Activated naive CD4-positive, alpha-beta T cell treated with anti-CD3 and anti-CD28 coated beads for 36 hours (primary cell): ENCODE data around the gene ANKRD44. TPM values are rescaled to one million over a fixed set of nuclear protein-coding genes. Genes with fewer than 3 reads are reported as not detected.

Experiments used
- CTCF ChIA-PET: fragments of 350-600 bp; sonication (Branson Sonifier 250); formaldehyde crosslinking; loops from one replicate; lab custom pipeline; 2021; ENCODE audit warnings: antibody characterized with exemption; lab: Charles Lee
- DNase-seq: peaks from one replicate; pipeline ENCODE4 v3.0.0-alpha.2; 2020
- H3K27ac Mint-ChIP-seq: one replicate; pipeline ENCODE4 v1.8.0; 2021; ENCODE audit warnings: mild to moderate bottlenecking, mixed read lengths
- H3K27me3 Mint-ChIP-seq: one replicate; pipeline ENCODE4 v1.8.0; 2021; ENCODE audit warnings: low read depth, mixed read lengths
- H3K36me3 Mint-ChIP-seq: one replicate; pipeline ENCODE4 v1.8.0; 2021; ENCODE audit warnings: low read depth, mixed read lengths
- H3K4me1 Mint-ChIP-seq: one replicate; pipeline ENCODE4 v1.8.0; 2021; ENCODE audit warnings: low read depth, mixed read lengths
- H3K4me3 Mint-ChIP-seq: one replicate; pipeline ENCODE4 v1.8.0; 2021; ENCODE audit warnings: mild to moderate bottlenecking, moderate library complexity, mixed read lengths
- H3K9me3 Mint-ChIP-seq: one replicate; pipeline ENCODE4 v1.8.0; 2021; ENCODE audit warnings: mixed read lengths
- intact Hi-C: fragments of 100-400 bp; cut with micrococcal nuclease; formaldehyde crosslinking; loops from one replicate; pipeline ENCODE4 v1.15.1; 2023
- total RNA-seq, 2 experiments: library from RNA; stranded (reverse); gene quantifications; one replicate each; pipeline ENCODE4 v1.2.3, GENCODE V29; 2021

The ANKRD44 gene
- total RNA-seq, 2 experiments from 2014 or later = 87.8 to 101 TPM

- intact Hi-C loops = no loop called here
- Mint-ChIP-seq H3K36me3 (no peaks in the 10 kb centered on the region), H3K9me3 (peaks cover 2% of the 10 kb centered on the region), H3K27me3 (no peaks in the 10 kb centered on the region), H3K4me3 (no peak overlapping the region), H3K27ac (no peak overlapping the region), H3K4me1 (no peaks in the 10 kb centered on the region)
- no peak for DNase-seq
- CTCF ChIA-PET = interaction anchor here (0.6 kb wide), 1 partner anchor 1377 kb away, joined by 3 read pairs; no protein-coding TSS in a partner anchor
These were observed 340.5 kb downstream of the ANKRD44 start for GRCh38 chr2:196970099-196970498.

GRCh38 chr2:196968516-196968915 is 342.1 kb downstream of the ANKRD44 start:
- no peak overlapping the region for H3K27ac Mint-ChIP-seq
- CTCF ChIA-PET = no interaction called here

DNA sequence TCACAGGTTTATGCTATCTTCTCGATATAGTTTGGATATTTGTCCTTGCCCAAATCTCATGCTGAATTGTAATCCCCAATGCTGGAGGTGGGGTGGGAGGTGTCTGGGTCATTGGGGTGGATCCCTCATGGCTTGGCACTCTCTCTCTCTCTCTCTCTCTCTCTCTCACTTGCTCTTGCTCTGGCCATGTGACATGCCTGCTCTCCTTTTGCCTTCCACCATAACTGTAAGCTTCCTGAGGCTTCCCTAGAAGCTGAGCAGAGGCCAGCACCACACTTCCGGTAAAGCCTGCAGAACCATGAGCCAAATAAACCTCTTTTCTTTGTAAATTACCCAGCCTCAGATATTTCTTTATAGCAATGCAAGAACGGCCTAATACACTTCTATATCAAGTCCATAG is 342.8 kb downstream of the ANKRD44 start:
- intact Hi-C loops = no loop called here
- H3K27me3 Mint-ChIP-seq = no peaks in the 10 kb centered on the region
- CTCF ChIA-PET = no interaction called here
- no peak for DNase-seq
- H3K27ac Mint-ChIP-seq = no peak overlapping the region
- no peak overlapping the region for H3K4me3 Mint-ChIP-seq
- H3K9me3 Mint-ChIP-seq = peaks cover 2% of the 10 kb centered on the region
- H3K36me3 Mint-ChIP-seq = no peaks in the 10 kb centered on the region
- peaks cover 7% of the 10 kb centered on the region for H3K4me1 Mint-ChIP-seq

More at GRCh38 chr2:196968516-196968915, 342.1 kb downstream of the ANKRD44 start:
- no peak overlapping the region for H3K4me3 Mint-ChIP-seq
- intact Hi-C loops = no loop called here
- H3K36me3 Mint-ChIP-seq = no peaks in the 10 kb centered on the region
- H3K27me3 Mint-ChIP-seq = no peaks in the 10 kb centered on the region
- H3K9me3 Mint-ChIP-seq = peaks cover 2% of the 10 kb centered on the region
- DNase-seq = no peak
- peaks cover 3% of the 10 kb centered on the region for H3K4me1 Mint-ChIP-seq

GRCh38 chr2:196967116-196967515 is 343.5 kb downstream of the ANKRD44 start:
- Mint-ChIP-seq H3K27ac (no peak overlapping the region), H3K27me3 (no peaks in the 10 kb centered on the region), H3K36me3 (no peaks in the 10 kb centered on the region), H3K4me1 (peaks cover 12% of the 10 kb centered on the region), H3K9me3 (peaks cover 2% of the 10 kb centered on the region), H3K4me3 (no peak overlapping the region)
- CTCF ChIA-PET = interaction anchor here (0.5 kb wide), 1 partner anchor 81 kb away, joined by 3 read pairs; no protein-coding TSS in a partner anchor
- no peak for DNase-seq
- intact Hi-C loops = no loop called here

GRCh38 chr2:196966061-196966460 is 344.5 kb downstream of the ANKRD44 start:
- CTCF ChIA-PET = no interaction called here
- intact Hi-C loops = no loop called here

DNA sequence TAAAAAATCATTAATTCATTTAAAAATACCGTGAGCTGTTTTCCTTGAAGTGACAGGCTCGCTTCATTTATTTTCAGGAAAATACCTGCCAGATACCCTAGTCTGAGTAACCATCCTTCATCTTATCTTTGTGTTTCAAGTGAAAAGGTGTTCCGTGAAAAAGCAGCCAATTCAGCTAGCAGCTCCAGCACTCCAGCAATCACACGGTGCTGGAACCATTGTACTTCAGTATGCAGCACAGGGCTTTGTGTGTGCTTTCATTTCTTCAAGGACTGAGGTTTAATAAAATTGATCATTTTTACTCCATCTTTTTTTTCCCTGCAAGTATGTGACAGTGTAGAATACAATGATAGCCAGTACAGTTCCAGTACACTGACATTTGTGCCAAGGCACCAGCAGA is 344.9 kb downstream of the ANKRD44 start:
- H3K27ac Mint-ChIP-seq = no peak overlapping the region
- CTCF ChIA-PET = no interaction called here
- H3K27me3 Mint-ChIP-seq = no peaks in the 10 kb centered on the region
- H3K4me3 Mint-ChIP-seq = no peak overlapping the region
- intact Hi-C loops = no loop called here
- peaks cover 2% of the 10 kb centered on the region for H3K9me3 Mint-ChIP-seq
- H3K36me3 Mint-ChIP-seq = no peaks in the 10 kb centered on the region
- DNase-seq = no peak
- H3K4me1 Mint-ChIP-seq = peaks cover 22% of the 10 kb centered on the region

More at GRCh38 chr2:196966061-196966460, 344.5 kb downstream of the ANKRD44 start:
- Mint-ChIP-seq H3K4me1 (peaks cover 22% of the 10 kb centered on the region), H3K27me3 (no peaks in the 10 kb centered on the region), H3K9me3 (peaks cover 2% of the 10 kb centered on the region), H3K27ac (no peak overlapping the region), H3K36me3 (no peaks in the 10 kb centered on the region), H3K4me3 (no peak overlapping the region)
- no peak for DNase-seq

DNA sequence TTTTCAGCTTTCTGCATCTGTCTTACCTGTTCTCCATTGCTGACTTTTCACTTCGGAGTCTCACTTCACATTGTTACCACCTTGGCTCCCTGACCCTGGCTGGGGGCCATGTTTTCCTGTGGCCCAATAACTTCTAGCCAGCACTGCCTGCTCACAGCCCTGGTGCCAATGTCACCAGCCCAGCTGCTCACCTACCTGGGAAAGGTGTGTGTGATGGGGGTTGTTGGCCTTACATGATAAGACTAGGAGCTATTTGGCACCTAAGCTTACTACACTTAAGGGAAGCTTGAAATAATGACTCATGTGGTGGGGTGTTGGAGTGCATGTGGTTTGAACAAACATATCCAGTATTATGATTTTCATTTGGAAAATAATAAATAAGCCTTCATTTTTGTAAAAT is 346.6 kb downstream of the ANKRD44 start:
- no peak for DNase-seq
- H3K9me3 Mint-ChIP-seq = peaks cover 2% of the 10 kb centered on the region
- no peaks in the 10 kb centered on the region for H3K36me3 Mint-ChIP-seq
- H3K27me3 Mint-ChIP-seq = no peaks in the 10 kb centered on the region
- intact Hi-C loops = no loop called here
- peak overlapping the region; percentile 19 for H3K27ac Mint-ChIP-seq
- peaks cover 22% of the 10 kb centered on the region for H3K4me1 Mint-ChIP-seq
- CTCF ChIA-PET = interaction anchor here (1.4 kb wide), 1 partner anchor 36 kb away, joined by 6 read pairs; no protein-coding TSS in a partner anchor
- H3K4me3 Mint-ChIP-seq = no peak overlapping the region

DNA sequence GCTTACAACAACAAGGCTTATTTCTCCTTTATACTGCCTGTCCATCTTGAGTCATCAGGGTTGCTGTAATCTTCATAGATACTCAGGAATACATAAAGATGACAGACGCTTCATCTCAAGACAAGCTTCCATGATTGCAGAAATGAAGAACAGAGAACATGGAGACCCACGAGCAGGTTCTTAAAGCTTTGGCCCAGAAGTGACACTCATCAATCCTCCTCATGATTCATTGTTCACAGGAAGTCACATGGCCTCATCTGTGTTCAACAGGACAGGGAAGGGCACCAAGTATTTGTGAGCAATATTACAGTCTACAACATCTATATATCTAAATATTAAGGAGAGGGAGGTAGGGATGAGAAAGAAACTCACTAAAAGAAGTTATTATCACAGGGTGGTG is 347.5 kb downstream of the ANKRD44 start:
- CTCF ChIA-PET = interaction anchor here (1.4 kb wide), 1 partner anchor 35 kb away, joined by 6 read pairs; no protein-coding TSS in a partner anchor
- H3K4me3 Mint-ChIP-seq = no peak overlapping the region
- peak overlapping the region; percentile 37 for H3K27ac Mint-ChIP-seq
- DNase-seq = peak; percentile 18
- H3K27me3 Mint-ChIP-seq = no peaks in the 10 kb centered on the region
- H3K36me3 Mint-ChIP-seq = no peaks in the 10 kb centered on the region
- peaks cover 2% of the 10 kb centered on the region for H3K9me3 Mint-ChIP-seq
- intact Hi-C loops = no loop called here
- H3K4me1 Mint-ChIP-seq = peaks cover 27% of the 10 kb centered on the region

- Mint-ChIP-seq H3K36me3 (no peaks in the 10 kb centered on the region), H3K27ac (peak overlapping the region; percentile 32), H3K27me3 (no peaks in the 10 kb centered on the region), H3K4me3 (no peak overlapping the region), H3K4me1 (peaks cover 27% of the 10 kb centered on the region), H3K9me3 (no peaks in the 10 kb centered on the region)
- intact Hi-C loops = loop anchor here (1.0 kb wide), 3 partner anchors 26 to 35 kb away; no protein-coding TSS in a partner anchor
- CTCF ChIA-PET = no interaction called here
- peak; percentile 14 for DNase-seq
These were observed 348.3 kb downstream of the ANKRD44 start for GRCh38 chr2:196962325-196962724.

- Mint-ChIP-seq H3K4me1 (peaks cover 27% of the 10 kb centered on the region), H3K27me3 (no peaks in the 10 kb centered on the region), H3K4me3 (no peak overlapping the region), H3K9me3 (no peaks in the 10 kb centered on the region), H3K27ac (peak overlapping the region; percentile 32), H3K36me3 (no peaks in the 10 kb centered on the region)
- CTCF ChIA-PET = no interaction called here
- peak; percentile 38 for DNase-seq
- intact Hi-C loops = loop anchor here (1.0 kb wide), 3 partner anchors 26 to 35 kb away; no protein-coding TSS in a partner anchor
These were observed 348.7 kb downstream of the ANKRD44 start for GRCh38 chr2:196961889-196962288.

DNA sequence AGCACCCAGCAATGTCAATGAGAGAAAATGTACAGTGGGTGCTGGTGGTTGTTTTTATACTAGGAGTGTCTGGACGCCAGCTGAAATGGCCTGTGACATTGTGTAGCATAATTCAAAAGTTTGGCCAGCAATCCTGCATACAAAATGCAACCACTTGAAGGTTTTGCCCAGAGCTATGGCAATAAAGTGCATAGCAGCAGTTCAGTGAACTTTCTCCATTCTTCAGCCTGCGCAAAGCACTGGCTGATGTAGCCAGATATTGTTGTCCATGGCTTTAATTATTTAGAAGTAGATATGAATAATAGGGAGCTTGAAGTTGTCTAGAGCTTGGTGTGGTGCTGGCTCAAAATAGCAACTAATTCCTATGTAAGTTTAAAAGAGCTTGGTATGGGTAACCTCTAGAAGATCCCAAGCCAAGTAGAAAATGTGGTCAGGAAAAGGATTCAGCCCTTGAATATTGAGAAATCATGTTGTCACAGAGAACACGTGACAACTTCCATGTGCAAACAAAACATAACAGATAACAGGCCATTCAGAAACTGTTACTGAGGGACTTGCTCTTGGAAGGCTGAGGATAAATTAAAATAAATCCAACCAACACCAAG is 350.7 kb downstream of the ANKRD44 start:
- H3K4me3 Mint-ChIP-seq = no peak overlapping the region
- H3K27me3 Mint-ChIP-seq = peaks cover under 1% of the 10 kb centered on the region
- intact Hi-C loops = no loop called here
- H3K9me3 Mint-ChIP-seq = no peaks in the 10 kb centered on the region
- no peak overlapping the region for H3K27ac Mint-ChIP-seq
- H3K36me3 Mint-ChIP-seq = no peaks in the 10 kb centered on the region
- peaks cover 27% of the 10 kb centered on the region for H3K4me1 Mint-ChIP-seq
- DNase-seq = no peak
- CTCF ChIA-PET = interaction anchor here (0.6 to 0.8 kb wide), 2 partner anchors 29 to 193 kb away, joined by 3 read pairs; no protein-coding TSS in a partner anchor

DNA sequence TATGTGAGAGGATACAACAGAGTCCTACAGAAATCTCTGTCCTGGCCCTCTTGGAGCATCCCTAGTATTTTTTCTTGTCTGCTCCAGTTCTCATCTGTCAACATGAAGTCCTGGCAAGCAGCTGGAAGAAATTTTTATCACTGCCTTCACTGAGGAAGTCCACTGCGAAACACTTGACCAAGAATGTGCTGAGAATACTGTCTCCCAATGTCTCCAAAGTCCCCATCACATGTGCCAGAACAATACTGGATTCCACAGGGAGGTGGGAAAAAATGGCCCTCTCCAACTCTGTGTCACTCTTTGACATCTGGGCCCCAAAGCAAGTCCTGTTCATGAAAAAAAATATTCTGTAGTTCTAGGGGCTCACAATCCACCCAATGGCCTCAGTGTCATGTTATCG is 351.3 kb downstream of the ANKRD44 start:
- CTCF ChIA-PET = interaction anchor here (0.8 kb wide), 1 partner anchor 29 kb away, joined by 3 read pairs; no protein-coding TSS in a partner anchor
- Mint-ChIP-seq H3K27me3 (peaks cover 2% of the 10 kb centered on the region), H3K4me1 (peaks cover 27% of the 10 kb centered on the region)

More for the DNA sequence above, 351.3 kb downstream of the ANKRD44 start:
- Mint-ChIP-seq H3K4me3 (no peak overlapping the region), H3K9me3 (no peaks in the 10 kb centered on the region), H3K27ac (no peak overlapping the region), H3K36me3 (no peaks in the 10 kb centered on the region)
- intact Hi-C loops = no loop called here
- DNase-seq = no peak
